SU-DHL-6 (cell line): ENCODE measurements around the gene PSME2.

Source experiments
- H2AFZ ChIP-seq: fragments of 200-600 bp; sonication (generic); 2 replicates; pipeline ENCODE4 v1.6.1; 2014; ENCODE audit warnings: low read depth, mild to moderate bottlenecking, moderate library complexity, mixed read lengths, antibody characterized with exemption, low read length; ENCODE audit not compliant: severe bottlenecking
- H3F3A ChIP-seq: fragments of 200-600 bp; shearing (Covaris generic); 2 replicates; pipeline ENCODE4 v1.6.0; 2016; ENCODE audit warnings: antibody characterized with exemption, mild to moderate bottlenecking; ENCODE audit not compliant: insufficient read depth
- H3K27ac ChIP-seq: fragments of 200-600 bp; sonication (generic); 2 replicates; pipeline ENCODE4 v1.5.1; 2016; ENCODE audit warnings: low read depth, mild to moderate bottlenecking, low read length, moderate library complexity, mixed read lengths
- H3K27me3 ChIP-seq: fragments of 200-600 bp; sonication (generic), shearing (Covaris generic); 2 replicates; pipeline ENCODE4 v1.6.0; 2014; ENCODE audit warnings: mild to moderate bottlenecking, low read length
- H3K36me3 ChIP-seq: fragments of 200-600 bp; sonication (generic); 2 replicates; pipeline ENCODE4 v1.6.1; 2014; ENCODE audit warnings: mild to moderate bottlenecking, low read length, mixed read lengths
- H3K4me2 ChIP-seq: fragments of 300-600, 200-600 bp; shearing (Covaris generic), sonication (generic); 2 replicates; pipeline ENCODE4 v1.6.0; 2014; ENCODE audit warnings: low read length, low read depth, mild to moderate bottlenecking; ENCODE audit not compliant: poor library complexity, severe bottlenecking
- H3K4me3 ChIP-seq: fragments of 200-600 bp; sonication (generic); 2 replicates; pipeline ENCODE4 v1.5.1; 2014; ENCODE audit warnings: antibody characterized with exemption, low read length, mild to moderate bottlenecking, mixed read lengths; ENCODE audit not compliant: insufficient read depth, poor library complexity, severe bottlenecking
- H3K79me2 ChIP-seq: fragments of 200-600 bp; sonication (generic); 2 replicates; pipeline ENCODE4 v1.6.1; 2014; ENCODE audit warnings: mild to moderate bottlenecking, low read length, moderate library complexity; ENCODE audit not compliant: insufficient read depth
- H3K9ac ChIP-seq: fragments of 200-600 bp; sonication (generic); 2 replicates; pipeline ENCODE4 v1.7.0; 2014; ENCODE audit warnings: mild to moderate bottlenecking, low read length
- H3K9me2 ChIP-seq: fragments of 200-600 bp; sonication (generic); replicated peaks from 2 replicates; pipeline ENCODE4 v1.6.1; 2014; ENCODE audit warnings: low read length; ENCODE audit not compliant: insufficient read depth
- H3K9me3 ChIP-seq: fragments of 200-600 bp; sonication (generic); 2 replicates; pipeline ENCODE4 v1.6.1; 2014; ENCODE audit warnings: low read length, mixed read lengths; ENCODE audit not compliant: insufficient read depth
- H4K20me1 ChIP-seq: fragments of 200-600 bp; sonication (generic); 2 replicates; pipeline ENCODE4 v1.6.1; 2014; ENCODE audit warnings: low read depth, mild to moderate bottlenecking, antibody characterized with exemption, low read length, moderate library complexity, mixed read lengths
- EZH2phosphoT487 ChIP-seq: fragments of 200-600 bp; sonication (generic), shearing (Covaris generic); conservative IDR thresholded peaks from 2 replicates; pipeline ENCODE4 v1.6.1; 2018; ENCODE audit warnings: mild to moderate bottlenecking, antibody characterized with exemption, low read length, moderate library complexity, mixed read lengths
- TF ChIP-seq, protein P1 (sequence below): fragments of 200-600 bp; sonication (generic); IDR thresholded peaks from one replicate; pipeline ENCODE4 v1.5.1; 2017; ENCODE audit warnings: antibody characterized with exemption, mild to moderate bottlenecking, low read length, moderate library complexity; ENCODE audit not compliant: insufficient read depth, poor library complexity, severe bottlenecking

The PSME2 gene

DNA sequence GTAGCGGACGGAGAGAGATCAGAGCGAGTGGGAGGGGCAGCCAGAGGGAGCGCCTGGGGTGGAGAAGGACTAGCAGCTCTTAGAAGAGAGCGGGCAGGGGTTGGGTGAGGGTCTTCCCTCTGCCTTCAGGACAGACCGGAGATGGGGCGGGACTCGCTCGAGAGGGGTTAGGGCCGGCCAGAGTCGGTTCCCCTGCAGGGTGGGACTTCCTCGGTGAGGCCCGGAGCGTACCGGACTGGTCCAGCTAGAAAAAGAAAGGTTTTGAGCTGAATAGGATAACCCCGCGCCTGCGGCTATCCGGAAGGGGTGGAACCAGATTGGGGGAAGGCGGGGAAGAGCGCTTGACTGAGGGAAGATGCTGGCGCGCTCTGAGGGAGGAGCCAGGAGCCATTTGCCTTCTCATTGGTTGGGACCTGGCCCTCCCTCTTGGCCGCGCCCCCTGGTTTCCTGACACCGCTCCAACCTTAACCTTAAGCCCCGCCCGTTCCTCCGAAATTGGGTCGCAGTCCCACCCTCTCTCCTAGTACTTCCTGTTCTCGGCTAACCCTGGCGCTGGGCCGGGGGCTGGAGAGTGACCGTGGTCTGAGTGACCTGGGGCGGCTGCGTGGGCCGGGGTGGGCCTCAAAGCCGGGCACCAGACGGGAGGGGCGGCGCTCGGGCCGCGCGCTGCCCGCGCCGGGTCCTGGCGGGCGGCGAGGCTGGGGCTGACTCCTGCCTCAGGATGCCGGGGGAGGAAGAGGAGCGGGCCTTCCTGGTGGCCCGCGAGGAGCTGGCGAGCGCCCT, 759 bp upstream of the PSME2 start, which contains the start of gene RNF31:
RNF31 (plus strand) TSS at position 521 of the 783 bp plus-strand sequence; CDS start at position 722, 201 bp downstream.
- no peaks in the 10 kb centered on the region for H3K9me2 ChIP-seq
- H3F3A ChIP-seq: peaks cover 10% of the 10 kb centered on the region; the same call in 1 of the 2 replicates
- peak within 1 kb of the TSS; percentile 96 for H3K4me2 ChIP-seq
- peak within 1 kb of the TSS; percentile 81 for H3K27ac ChIP-seq
- no peaks in the 10 kb centered on the region for H4K20me1 ChIP-seq
- H3K27me3 ChIP-seq: no peaks in the 10 kb centered on the region
- peaks cover 26% of the 10 kb centered on the region for H3K79me2 ChIP-seq
- peak within 1 kb of the TSS; percentile 31 for H2AFZ ChIP-seq
- 0 out of 2 replicates have a peak, but pooled peaks cover 6% of the 10 kb centered on the region for H3K36me3 ChIP-seq
- H3K4me3 ChIP-seq: peak within 1 kb of the TSS; percentile 95
- TF ChIP-seq, protein P1, sequence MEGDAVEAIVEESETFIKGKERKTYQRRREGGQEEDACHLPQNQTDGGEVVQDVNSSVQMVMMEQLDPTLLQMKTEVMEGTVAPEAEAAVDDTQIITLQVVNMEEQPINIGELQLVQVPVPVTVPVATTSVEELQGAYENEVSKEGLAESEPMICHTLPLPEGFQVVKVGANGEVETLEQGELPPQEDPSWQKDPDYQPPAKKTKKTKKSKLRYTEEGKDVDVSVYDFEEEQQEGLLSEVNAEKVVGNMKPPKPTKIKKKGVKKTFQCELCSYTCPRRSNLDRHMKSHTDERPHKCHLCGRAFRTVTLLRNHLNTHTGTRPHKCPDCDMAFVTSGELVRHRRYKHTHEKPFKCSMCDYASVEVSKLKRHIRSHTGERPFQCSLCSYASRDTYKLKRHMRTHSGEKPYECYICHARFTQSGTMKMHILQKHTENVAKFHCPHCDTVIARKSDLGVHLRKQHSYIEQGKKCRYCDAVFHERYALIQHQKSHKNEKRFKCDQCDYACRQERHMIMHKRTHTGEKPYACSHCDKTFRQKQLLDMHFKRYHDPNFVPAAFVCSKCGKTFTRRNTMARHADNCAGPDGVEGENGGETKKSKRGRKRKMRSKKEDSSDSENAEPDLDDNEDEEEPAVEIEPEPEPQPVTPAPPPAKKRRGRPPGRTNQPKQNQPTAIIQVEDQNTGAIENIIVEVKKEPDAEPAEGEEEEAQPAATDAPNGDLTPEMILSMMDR: no peak
- no peak for TF ChIP-seq EZH2phosphoT487
- H3K9ac ChIP-seq: peak within 1 kb of the TSS; percentile 91
- no peaks in the 10 kb centered on the region for H3K9me3 ChIP-seq

- no peaks in the 10 kb centered on the region for H3K9me2 ChIP-seq
- H3K36me3 ChIP-seq: 0 out of 2 replicates have a peak, but pooled peaks cover 6% of the 10 kb centered on the region
- peak overlapping the region; percentile 81 for H3K27ac ChIP-seq
- H3K27me3 ChIP-seq: no peaks in the 10 kb centered on the region
- TF ChIP-seq, protein P1: no peak
- no peak for TF ChIP-seq EZH2phosphoT487
- H3K9me3 ChIP-seq: no peaks in the 10 kb centered on the region
- H3F3A ChIP-seq: peaks cover 10% of the 10 kb centered on the region; the same call in 1 of the 2 replicates
- peak overlapping the region; percentile 91 for H3K9ac ChIP-seq
- peak overlapping the region; percentile 25 for H2AFZ ChIP-seq
- H3K4me3 ChIP-seq: peak overlapping the region; percentile 95
- peak overlapping the region; percentile 96 for H3K4me2 ChIP-seq
- no peaks in the 10 kb centered on the region for H4K20me1 ChIP-seq
- peaks cover 27% of the 10 kb centered on the region for H3K79me2 ChIP-seq
Measured at GRCh38 chr14:24145690-24146452, 539 bp downstream of the PSME2 start.

DNA sequence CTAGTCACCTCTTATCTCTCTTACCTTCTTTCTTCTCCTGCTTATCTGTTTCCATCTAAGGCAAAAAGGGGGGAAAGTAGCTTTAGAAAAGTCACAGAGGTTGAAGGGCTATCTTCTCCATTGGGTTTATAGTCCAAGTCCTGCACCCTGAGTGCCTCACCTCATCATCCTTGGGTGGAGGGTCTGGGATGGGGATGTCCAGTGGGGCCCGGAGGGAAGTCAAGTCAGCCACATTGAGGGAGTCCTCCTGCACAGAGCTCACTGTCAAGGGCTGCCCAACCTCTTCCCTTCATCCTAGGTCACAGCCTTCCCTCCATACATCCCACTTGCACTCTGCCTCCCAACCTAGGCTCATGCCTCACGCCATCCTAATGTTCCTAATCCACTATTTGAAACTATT, 1.2 kb downstream of the PSME2 start:
- no peak overlapping the region for H3K27ac ChIP-seq
- H3K4me3 ChIP-seq: peak overlapping the region; percentile 95

More for the DNA sequence above, 1.2 kb downstream of the PSME2 start:
- no peak overlapping the region for H2AFZ ChIP-seq
- TF ChIP-seq EZH2phosphoT487: no peak
- TF ChIP-seq, protein P1: no peak
- no peaks in the 10 kb centered on the region for H3K27me3 ChIP-seq
- no peaks in the 10 kb centered on the region for H4K20me1 ChIP-seq
- no peaks in the 10 kb centered on the region for H3K9me3 ChIP-seq
- H3K4me2 ChIP-seq: peak overlapping the region; percentile 96
- 0 out of 2 replicates have a peak, but pooled peaks cover 6% of the 10 kb centered on the region for H3K36me3 ChIP-seq
- H3K79me2 ChIP-seq: peaks cover 34% of the 10 kb centered on the region
- H3K9ac ChIP-seq: peak overlapping the region; percentile 91
- peaks cover 10% of the 10 kb centered on the region; the same call in 1 of the 2 replicates for H3F3A ChIP-seq
- no peaks in the 10 kb centered on the region for H3K9me2 ChIP-seq
